Astrocyte of the spinal cord (primary cell): Measurements from ENCODE around the gene CDON.

Source experiments
- DNase-seq: peaks from one replicate; pipeline ENCODE4 v3.0.0; 2011; ENCODE audit warnings: low read depth, low spot score
- H3K4me3 ChIP-seq: 2 replicates; pipeline ENCODE4 v1.5.1; 2011; ENCODE audit warnings: low read depth, mild to moderate bottlenecking, low read length, moderate library complexity
- in situ Hi-C: cut with HindIII; loops from 2 replicates; pipeline ENCODE4 v1.10.0; 2017; ENCODE audit warnings: low sequenced_read_pairs
- TF ChIP-seq, protein P1 (sequence below): IDR thresholded peaks from 2 replicates; pipeline ENCODE4 v1.5.1; 2012; ENCODE audit warnings: low read depth, mild to moderate bottlenecking, low read length, inconsistent platforms

Gene CDON

DNA sequence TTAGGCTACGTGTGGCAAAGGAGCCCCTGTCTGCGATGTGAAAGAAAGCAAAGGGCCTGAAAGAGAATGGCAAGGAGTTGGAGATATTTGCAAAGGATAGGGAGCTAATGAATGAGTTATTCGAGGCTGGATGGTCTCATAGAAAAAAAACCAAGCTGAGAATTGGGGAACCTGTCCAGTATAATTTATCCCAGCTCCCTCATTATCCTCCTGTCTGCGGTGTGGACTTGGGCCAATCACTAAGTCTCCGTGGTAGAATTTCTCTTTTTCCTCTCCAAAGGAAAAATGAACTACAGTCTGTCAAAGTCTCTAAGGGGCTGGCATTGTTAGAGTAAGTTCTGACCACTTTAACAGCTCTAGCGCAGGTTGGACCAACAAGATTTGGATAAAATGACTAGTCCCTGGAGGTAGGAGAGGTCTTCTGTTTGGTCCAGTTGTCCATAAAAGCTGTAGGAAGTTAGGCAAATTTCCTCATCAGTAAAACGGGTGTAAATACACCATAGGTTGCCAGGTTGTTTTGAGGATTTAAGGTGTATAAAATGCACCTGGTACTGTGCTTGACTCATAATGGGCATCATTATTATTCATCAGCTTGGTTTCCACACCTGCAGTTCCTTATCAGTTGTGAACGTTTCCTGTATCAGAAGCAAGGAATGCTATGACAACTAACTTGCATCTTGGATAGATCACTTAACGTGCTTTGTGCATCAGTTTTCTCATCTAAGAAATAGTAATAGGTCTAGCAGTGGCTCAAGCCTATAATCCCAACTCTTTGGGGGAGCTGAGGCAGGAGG is 10.3 kb upstream of the CDON start:
- no peak overlapping the region for H3K4me3 ChIP-seq
- in situ Hi-C loops = no loop called here
- DNase-seq = no peak
- TF ChIP-seq, protein P1, sequence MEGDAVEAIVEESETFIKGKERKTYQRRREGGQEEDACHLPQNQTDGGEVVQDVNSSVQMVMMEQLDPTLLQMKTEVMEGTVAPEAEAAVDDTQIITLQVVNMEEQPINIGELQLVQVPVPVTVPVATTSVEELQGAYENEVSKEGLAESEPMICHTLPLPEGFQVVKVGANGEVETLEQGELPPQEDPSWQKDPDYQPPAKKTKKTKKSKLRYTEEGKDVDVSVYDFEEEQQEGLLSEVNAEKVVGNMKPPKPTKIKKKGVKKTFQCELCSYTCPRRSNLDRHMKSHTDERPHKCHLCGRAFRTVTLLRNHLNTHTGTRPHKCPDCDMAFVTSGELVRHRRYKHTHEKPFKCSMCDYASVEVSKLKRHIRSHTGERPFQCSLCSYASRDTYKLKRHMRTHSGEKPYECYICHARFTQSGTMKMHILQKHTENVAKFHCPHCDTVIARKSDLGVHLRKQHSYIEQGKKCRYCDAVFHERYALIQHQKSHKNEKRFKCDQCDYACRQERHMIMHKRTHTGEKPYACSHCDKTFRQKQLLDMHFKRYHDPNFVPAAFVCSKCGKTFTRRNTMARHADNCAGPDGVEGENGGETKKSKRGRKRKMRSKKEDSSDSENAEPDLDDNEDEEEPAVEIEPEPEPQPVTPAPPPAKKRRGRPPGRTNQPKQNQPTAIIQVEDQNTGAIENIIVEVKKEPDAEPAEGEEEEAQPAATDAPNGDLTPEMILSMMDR = no peak

GRCh38 chr11:126072141-126072741 is 9.6 kb upstream of the CDON start:
- peak; percentile 4 for DNase-seq
- in situ Hi-C loops = no loop called here

GRCh38 chr11:126063507-126063852 is 814 bp upstream of the CDON start:
- H3K4me3 ChIP-seq = peak overlapping the region; percentile 59
- TF ChIP-seq, protein P1 = no peak
- DNase-seq = no peak
- in situ Hi-C loops = no loop called here

More at GRCh38 chr11:126072141-126072741, 9.6 kb upstream of the CDON start:
- no peak overlapping the region for H3K4me3 ChIP-seq
- TF ChIP-seq, protein P1 = no peak

DNA sequence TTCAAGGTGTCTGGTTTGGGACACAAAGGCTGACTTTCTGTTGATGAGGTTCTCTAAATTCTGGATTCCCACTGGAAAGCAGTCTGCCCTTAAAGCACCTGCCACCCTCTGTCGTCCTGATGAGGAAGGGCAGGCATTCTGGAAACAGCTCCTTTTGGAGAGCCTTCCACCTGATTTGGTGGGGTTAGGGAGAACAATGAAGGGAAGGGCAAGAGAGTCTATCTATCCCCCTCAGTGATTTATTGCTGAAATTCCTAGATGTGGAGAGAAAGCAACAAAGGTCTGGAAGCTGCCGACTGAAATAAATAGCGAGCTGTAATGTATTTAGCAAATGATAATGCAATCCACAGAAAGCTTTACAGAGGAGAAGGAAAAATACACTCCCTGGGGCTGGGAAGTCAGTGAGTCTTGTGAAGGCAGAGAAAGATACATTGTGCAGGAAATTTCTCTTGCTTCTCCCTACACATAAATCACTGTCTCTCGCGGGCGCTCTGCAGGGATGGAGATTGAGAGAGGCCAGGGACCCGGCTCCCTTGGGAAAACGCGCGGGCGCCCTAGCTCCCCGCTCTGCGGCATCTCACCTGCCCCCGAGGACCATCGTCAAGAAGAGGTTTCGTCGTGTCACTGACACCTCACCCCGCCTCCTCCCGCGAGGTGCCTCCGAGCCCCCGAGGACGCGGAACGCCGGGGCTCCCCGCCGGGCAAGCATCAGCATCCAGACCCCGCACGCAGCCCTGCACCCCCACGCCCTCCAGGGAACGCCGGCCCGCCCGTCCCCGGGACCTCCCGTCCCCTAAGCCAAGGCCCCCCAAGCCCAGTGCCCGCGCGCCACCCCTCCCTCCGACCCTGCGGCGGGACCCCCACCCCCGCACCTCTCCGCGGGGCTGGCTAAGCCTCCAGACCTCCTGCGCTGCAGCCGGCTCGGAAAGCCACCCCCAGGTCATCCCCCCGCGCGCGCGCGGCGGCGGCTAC is 673 bp downstream of the CDON start:
- peak overlapping the region; percentile 59 for H3K4me3 ChIP-seq
- in situ Hi-C loops = no loop called here
- TF ChIP-seq, protein P1 = peak; percentile 47
- peak; percentile 12 for DNase-seq

DNA sequence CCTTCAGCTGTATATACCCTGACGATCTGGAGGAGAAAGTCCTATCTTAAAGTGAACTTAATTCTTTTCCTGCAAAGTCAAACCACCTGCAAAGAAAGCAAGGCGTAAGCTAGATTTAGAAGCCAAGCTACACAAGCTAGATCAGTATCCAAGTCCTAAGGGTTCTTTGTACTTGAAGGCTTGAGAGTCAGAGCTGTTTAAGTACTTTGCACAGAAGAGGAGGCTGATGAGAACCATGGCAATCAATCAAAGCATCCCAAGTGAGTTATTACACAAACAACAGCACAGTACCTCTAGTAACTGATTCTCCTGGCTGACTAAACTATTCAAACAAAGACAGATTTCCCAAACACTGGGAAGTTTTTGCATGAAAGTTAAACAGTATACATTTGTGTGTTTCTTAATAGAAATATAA is 1.9 kb downstream of the CDON start:
- in situ Hi-C loops = no loop called here
- DNase-seq = no peak
- TF ChIP-seq, protein P1 = no peak
- H3K4me3 ChIP-seq = no peak overlapping the region

GRCh38 chr11:126059238-126059781 is 3.4 kb downstream of the CDON start:
- no peak overlapping the region for H3K4me3 ChIP-seq
- in situ Hi-C loops = no loop called here
- TF ChIP-seq, protein P1 = no peak
- DNase-seq = no peak
